Coronary artery (tissue), 2 donors: Measurements from ENCODE around the gene DNMT1.

Experiments
- DNase-seq: peaks from one replicate; pipeline ENCODE4 v3.0.0-alpha.2; 2017; ENCODE audit warnings: low spot score
- H3K27ac ChIP-seq, 2 donors: fragments of 200-600 bp; sonication (generic); one replicate each; pipeline ENCODE4 v1.5.1; 2016 to 2019
- H3K4me3 ChIP-seq: fragments of 200-600 bp; sonication (generic); 2 replicates; pipeline ENCODE4 v1.5.1; 2016; ENCODE audit warnings: mild to moderate bottlenecking, moderate library complexity
- CTCF ChIP-seq: fragments of 200-600 bp; sonication (generic); IDR thresholded peaks from one replicate; pipeline ENCODE4 v1.5.1; 2019; ENCODE audit warnings: antibody characterized with exemption

Gene DNMT1

GRCh38 chr19:10118960-10119359 lies 75.8 kb downstream of the DNMT1 start:
- TF ChIP-seq CTCF: no peak
- H3K4me3 ChIP-seq: peak overlapping the region; percentile 83
- DNase-seq: no peak
- H3K27ac ChIP-seq: peak overlapping the region in 1 of 2 donors; percentile 77

GRCh38 chr19:10116866-10117616 lies 77.7 kb downstream of the DNMT1 start:
- no peak overlapping the region for H3K4me3 ChIP-seq

GRCh38 chr19:10116085-10116865 lies 78.5 kb downstream of the DNMT1 start:
- no peak for TF ChIP-seq CTCF
- no peak overlapping the region for H3K27ac ChIP-seq
- no peak overlapping the region for H3K4me3 ChIP-seq
- DNase-seq: no peak

More at GRCh38 chr19:10116866-10117616, 77.7 kb downstream of the DNMT1 start:
- TF ChIP-seq CTCF: no peak
- DNase-seq: no peak
- H3K27ac ChIP-seq: no peak overlapping the region

- TF ChIP-seq CTCF: no peak
- H3K27ac ChIP-seq: no peak overlapping the region
- no peak overlapping the region for H3K4me3 ChIP-seq
- no peak for DNase-seq
These were observed 79.2 kb downstream of the DNMT1 start for GRCh38 chr19:10115392-10116084.

GRCh38 chr19:10114651-10115391 lies 79.9 kb downstream of the DNMT1 start:
- no peak for TF ChIP-seq CTCF
- H3K27ac ChIP-seq: no peak overlapping the region
- H3K4me3 ChIP-seq: no peak overlapping the region
- DNase-seq: no peak

- TF ChIP-seq CTCF: no peak
- no peak for DNase-seq
- Histone ChIP-seq H3K27ac (no peak overlapping the region), H3K4me3 (no peak overlapping the region)
These were observed 80.6 kb downstream of the DNMT1 start for GRCh38 chr19:10113964-10114650.
